ENCODE data around the gene USP37.

DNA sequence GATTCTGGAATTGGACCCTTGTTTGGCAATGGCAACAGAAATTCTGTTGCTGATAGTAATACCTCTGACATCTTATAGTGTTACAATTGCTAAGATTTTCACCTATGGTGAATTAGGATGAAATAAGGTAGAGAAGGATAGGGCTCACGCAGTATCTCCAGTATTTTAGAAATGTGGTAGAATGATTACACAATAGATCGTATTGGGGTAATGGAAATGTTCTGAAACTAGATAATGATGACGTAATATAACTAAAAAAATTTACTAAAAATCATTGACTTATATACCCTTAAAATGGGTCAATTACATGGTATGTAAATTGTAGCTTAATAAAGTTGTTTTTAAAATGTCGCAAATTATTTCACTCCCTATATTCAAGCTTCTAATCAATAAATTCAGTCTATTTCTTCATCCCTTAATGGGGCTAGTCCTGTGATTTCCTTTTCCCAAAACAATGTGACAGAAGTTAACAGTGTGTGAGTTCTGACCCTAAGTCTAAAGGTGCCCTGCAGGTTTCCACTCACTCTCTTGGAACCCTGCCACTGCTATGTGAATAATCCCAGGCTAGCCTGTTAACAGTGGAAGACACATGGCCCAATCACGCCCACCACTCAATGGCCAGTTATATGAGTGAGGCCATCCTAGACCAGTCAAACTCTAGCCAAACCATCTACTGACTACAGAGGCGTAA is 31.2 kb downstream of the USP37 start:
- TF ChIP-seq ZNF274 (IDR thresholded peaks at IDR 0.05; ENCODE audit: low read depth, low read length) = no peak
- TF ChIP-seq YY1 (IDR thresholded peaks at IDR 0.05; ENCODE audit: insufficient read depth, insufficient read length) = no peak
- no peak for TF ChIP-seq SUZ12 (IDR thresholded peaks at IDR 0.05; ENCODE audit: extremely low read depth, insufficient read depth, insufficient read length)

Data from NT2/D1 (cell line).